Sigmoid colon (tissue), 7 donors: ENCODE measurements around the gene OR2T33. TPM values are rescaled to one million over a fixed set of nuclear protein-coding genes. Genes with fewer than 3 reads are reported as not detected.
"Not testable (repeated sequence)": the region's sequence is repeated elsewhere in the genome, so short reads cannot be mapped to it uniquely, and the experiment has no call there.

Source experiments
- DNase-seq: peaks from one replicate; pipeline ENCODE4 v3.0.0-alpha.2; 2019
- H3K27ac ChIP-seq, 4 donors: fragments of 200-600 bp; sonication (generic); one replicate each; pipeline ENCODE4 v1.5.1; 2016 to 2019; ENCODE audit warnings: mild to moderate bottlenecking in 1 of 4
- H3K27me3 ChIP-seq, 3 donors: fragments of 200-600 bp; sonication (generic); one replicate each; pipeline ENCODE4 v1.5.1; 2019; ENCODE audit warnings: mild to moderate bottlenecking in 1 of 3
- H3K36me3 ChIP-seq, 4 donors: fragments of 200-600 bp; sonication (generic); one replicate each; pipeline ENCODE4 v1.5.1; 2016 to 2019
- H3K4me1 ChIP-seq, 4 donors: fragments of 200-600 bp; sonication (generic); one replicate each; pipeline ENCODE4 v1.5.1; 2017 to 2019
- H3K4me3 ChIP-seq, 4 donors: fragments of 200-600 bp; sonication (generic); one replicate each; pipeline ENCODE4 v1.5.1; 2017 to 2019; ENCODE audit warnings: mild to moderate bottlenecking in 2 of 4, moderate library complexity in 1 of 4
- H3K9me3 ChIP-seq, 4 donors: fragments of 200-600 bp in 3 of 4; sonication (generic) in 3 of 4; one replicate each; pipeline versions ENCODE4 v1.5.1 to v1.6.1; 2013 to 2019
- EP300 ChIP-seq, 4 donors: sonication (generic); formaldehyde crosslinking; IDR thresholded peaks; one replicate each; pipeline ENCODE4 v1.6.1; 2017; ENCODE audit warnings: antibody characterized with exemption in 4 of 4
- POLR2A ChIP-seq, 2 donors: fragments of 450-650 bp; IDR thresholded peaks; one replicate each; pipeline ENCODE4 v1.6.1; 2016; ENCODE audit warnings: antibody characterized with exemption in 2 of 2, mild to moderate bottlenecking in 2 of 2, moderate library complexity in 2 of 2
- POLR2AphosphoS5 ChIP-seq, 4 donors: sonication (generic); formaldehyde crosslinking; IDR thresholded peaks; one replicate each; pipeline ENCODE4 v1.6.1; 2017; ENCODE audit warnings: antibody characterized with exemption in 4 of 4
- WGBS, 2 donors: extraction: QIAGEN DNeasy Blood & Tissue Kit; methylation state at CpG; one replicate each; pipeline ENCODE4 v1.1.7; 2013; 5-methylcytosine and 5-hydroxymethylcytosine counted together
- intact Hi-C: fragments of 100-400 bp; cut with DNase I; formaldehyde crosslinking; loops from one replicate; pipeline ENCODE4 v1.15.1; 2023
- polyA plus RNA-seq, 3 donors: library from polyadenylated mRNA; stranded (reverse); fragments of 200-250 nt; gene quantifications; one replicate each; pipeline ENCODE4 v1.2.3, GENCODE V29; 2013
- total RNA-seq, 4 donors: library from RNA; depleted of rRNA; stranded (reverse); fragments of >200 nt; gene quantifications; one replicate each; pipeline ENCODE4 v1.1.0, GENCODE V29; 2016
- TF ChIP-seq, protein P1 (sequence below), 4 experiments: fragments of 450-650 bp in 3 of 4; fragments of 200-600 bp in 1 of 4; IDR thresholded peaks; one replicate each; pipeline ENCODE4 v1.5.1; 2016 to 2019; ENCODE audit warnings: antibody characterized with exemption in 4 of 4, mild to moderate bottlenecking in 3 of 4, moderate library complexity in 2 of 4
- donor health status: healthy with polysubstance abuse.
- donor health status: Bipolar disorder and iron deficiency.
- donor health status: healthy.

OR2T33 gene, protein sequence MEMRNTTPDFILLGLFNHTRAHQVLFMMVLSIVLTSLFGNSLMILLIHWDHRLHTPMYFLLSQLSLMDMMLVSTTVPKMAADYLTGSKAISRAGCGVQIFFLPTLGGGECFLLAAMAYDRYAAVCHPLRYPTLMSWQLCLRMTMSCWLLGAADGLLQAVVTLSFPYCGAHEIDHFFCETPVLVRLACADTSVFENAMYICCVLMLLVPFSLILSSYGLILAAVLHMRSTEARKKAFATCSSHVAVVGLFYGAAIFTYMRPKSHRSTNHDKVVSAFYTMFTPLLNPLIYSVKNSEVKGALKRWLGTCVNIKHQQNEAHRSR
- total RNA-seq (not detected), polyA plus RNA-seq (not detected)

DNA sequence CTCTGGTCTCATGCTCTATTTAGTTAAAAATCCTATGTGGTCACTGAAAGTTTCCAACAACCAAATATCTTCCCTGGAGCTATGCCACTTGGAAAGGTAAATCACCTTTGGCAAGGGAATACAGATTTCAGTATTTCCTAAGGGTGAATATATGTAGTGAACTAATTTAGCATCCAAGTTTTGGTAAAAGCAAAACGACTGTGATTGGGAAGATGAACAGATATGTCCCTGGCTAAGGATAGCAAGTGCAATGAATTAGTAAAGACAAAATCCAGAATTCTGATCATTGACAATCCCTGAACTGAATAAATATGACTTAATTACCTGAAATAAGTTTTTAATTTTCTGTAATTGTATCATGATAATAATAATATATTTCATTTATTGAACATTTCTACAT, at the start of gene OR2T33:
OR2T33 (minus strand) TSS at position 101 of the 400 bp plus-strand sequence. CDS start 4,162 bp downstream, outside the sequence.
- H3K36me3 ChIP-seq, result no peaks in the 10 kb centered on the region
- no peaks in the 10 kb centered on the region for H3K4me1 ChIP-seq
- peaks cover 0 to 2% (median 0%) of the 10 kb centered on the region in 4 donors for H3K9me3 ChIP-seq
- 30 to 54% methylated on average over 1 of the region's 1 CpG for WGBS, 2 donors
- intact Hi-C loops, result no loop called here
- H3K27me3 ChIP-seq, result no peaks in the 10 kb centered on the region
- H3K4me3 ChIP-seq, result no peak within 1 kb of the TSS
- TF ChIP-seq, protein P1, sequence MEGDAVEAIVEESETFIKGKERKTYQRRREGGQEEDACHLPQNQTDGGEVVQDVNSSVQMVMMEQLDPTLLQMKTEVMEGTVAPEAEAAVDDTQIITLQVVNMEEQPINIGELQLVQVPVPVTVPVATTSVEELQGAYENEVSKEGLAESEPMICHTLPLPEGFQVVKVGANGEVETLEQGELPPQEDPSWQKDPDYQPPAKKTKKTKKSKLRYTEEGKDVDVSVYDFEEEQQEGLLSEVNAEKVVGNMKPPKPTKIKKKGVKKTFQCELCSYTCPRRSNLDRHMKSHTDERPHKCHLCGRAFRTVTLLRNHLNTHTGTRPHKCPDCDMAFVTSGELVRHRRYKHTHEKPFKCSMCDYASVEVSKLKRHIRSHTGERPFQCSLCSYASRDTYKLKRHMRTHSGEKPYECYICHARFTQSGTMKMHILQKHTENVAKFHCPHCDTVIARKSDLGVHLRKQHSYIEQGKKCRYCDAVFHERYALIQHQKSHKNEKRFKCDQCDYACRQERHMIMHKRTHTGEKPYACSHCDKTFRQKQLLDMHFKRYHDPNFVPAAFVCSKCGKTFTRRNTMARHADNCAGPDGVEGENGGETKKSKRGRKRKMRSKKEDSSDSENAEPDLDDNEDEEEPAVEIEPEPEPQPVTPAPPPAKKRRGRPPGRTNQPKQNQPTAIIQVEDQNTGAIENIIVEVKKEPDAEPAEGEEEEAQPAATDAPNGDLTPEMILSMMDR (IDR thresholded peaks at IDR 0.05), result no peak
- no peak for TF ChIP-seq POLR2A (IDR thresholded peaks at IDR 0.05)
- no peak for TF ChIP-seq POLR2AphosphoS5 (IDR thresholded peaks at IDR 0.05)
- no peak for TF ChIP-seq EP300 (IDR thresholded peaks at IDR 0.05)
- H3K27ac ChIP-seq, result no peak within 1 kb of the TSS
- DNase-seq, result no peak

DNA sequence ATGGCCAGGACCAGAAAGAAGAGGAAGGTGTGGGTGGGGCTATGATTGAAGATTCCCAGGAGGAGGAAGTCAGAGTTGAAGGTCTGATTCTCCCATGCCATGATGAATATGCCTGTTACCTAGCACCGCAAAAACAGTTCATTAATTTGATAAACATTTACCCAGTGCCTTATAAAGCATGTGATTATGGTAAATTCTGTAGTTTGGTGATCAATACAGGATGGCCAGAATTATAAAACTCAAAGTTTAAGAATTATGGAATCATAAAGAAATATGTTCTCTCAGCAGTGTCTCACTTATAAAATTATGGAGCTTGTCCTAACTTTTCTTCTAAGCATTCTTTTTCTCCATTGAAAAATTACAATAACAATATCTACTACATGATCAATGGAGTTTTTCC, 46.7 kb upstream of the OR2T33 start, which contains the start of gene OR2M7:
OR2M7 (minus strand) TSS at position 101 of the 400 bp plus-strand sequence; CDS start at position 101, 0 bp downstream.
- no peaks in the 10 kb centered on the region for H3K27me3 ChIP-seq
- H3K4me1 ChIP-seq, result no peaks in the 10 kb centered on the region
- no peak for DNase-seq
- no peaks in the 10 kb centered on the region for H3K9me3 ChIP-seq
- H3K36me3 ChIP-seq, result no peaks in the 10 kb centered on the region
- H3K27ac ChIP-seq, result no peak within 1 kb of the TSS
- WGBS, 2 donors, result 91 to 93% methylated on average over 1 of the region's 1 CpG
- no peak within 1 kb of the TSS for H3K4me3 ChIP-seq
- TF ChIP-seq, protein P1 (IDR thresholded peaks at IDR 0.05), result no peak
- TF ChIP-seq POLR2A (IDR thresholded peaks at IDR 0.05) (no peak), EP300 (IDR thresholded peaks at IDR 0.05) (no peak), POLR2AphosphoS5 (IDR thresholded peaks at IDR 0.05) (no peak)
- intact Hi-C loops, result no loop called here

DNA sequence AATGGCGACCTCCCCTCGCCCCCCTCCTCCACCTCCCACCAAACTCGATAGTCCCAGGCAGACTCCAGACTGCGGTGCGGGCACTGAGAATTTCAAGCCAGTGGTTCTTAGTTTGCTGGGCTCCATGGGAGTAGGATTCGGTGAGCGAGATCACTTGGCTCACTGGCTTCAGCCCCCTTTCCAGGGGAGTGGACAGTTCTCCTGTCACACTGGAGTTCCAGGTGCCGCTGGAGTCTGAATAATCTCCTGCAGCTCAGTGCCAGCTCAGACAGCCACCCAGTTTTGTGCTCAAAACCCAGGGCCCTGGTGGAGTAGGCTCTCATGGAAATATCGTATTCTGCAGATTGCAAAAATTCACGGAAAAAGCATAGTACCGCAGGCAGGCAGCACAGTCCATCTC, 39.0 kb upstream of the OR2T33 start:
- H3K4me3 ChIP-seq, result no peak overlapping the region
- H3K27me3 ChIP-seq, result no peaks in the 10 kb centered on the region
- intact Hi-C loops, result no loop called here
- H3K4me1 ChIP-seq, result no peaks in the 10 kb centered on the region
- H3K27ac ChIP-seq, result no peak overlapping the region
- 83 to 89% methylated on average over 11 of the region's 11 CpGs for WGBS, 2 donors
- no peaks in the 10 kb centered on the region for H3K36me3 ChIP-seq
- TF ChIP-seq POLR2A (IDR thresholded peaks at IDR 0.05) (no peak), POLR2AphosphoS5 (IDR thresholded peaks at IDR 0.05) (no peak), EP300 (IDR thresholded peaks at IDR 0.05) (no peak)
- TF ChIP-seq, protein P1 (IDR thresholded peaks at IDR 0.05), result no peak
- DNase-seq, result no peak
- H3K9me3 ChIP-seq, result peaks cover 0 to 6% (median 0%) of the 10 kb centered on the region in 4 donors

DNA sequence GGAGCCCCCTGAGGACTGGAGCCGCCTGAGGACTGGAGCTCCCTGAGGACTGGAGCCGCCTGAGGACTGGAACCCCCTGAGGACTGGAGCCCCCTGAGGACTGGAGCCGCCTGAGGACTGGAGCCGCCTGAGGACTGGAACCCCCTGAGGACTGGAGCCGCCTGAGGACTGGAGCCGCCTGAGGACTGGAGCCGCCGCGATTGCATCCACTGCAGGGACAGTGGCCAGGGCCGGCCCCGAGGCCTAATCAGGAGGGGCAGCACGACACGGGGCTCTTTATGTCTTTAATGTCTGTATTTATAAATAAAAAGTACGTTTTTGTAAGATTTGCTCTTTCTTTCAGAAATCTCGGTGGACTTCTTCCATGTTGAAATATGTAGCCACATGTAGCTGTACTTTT, 29.0 kb upstream of the OR2T33 start:
- intact Hi-C loops, H3K4me1 ChIP-seq, H3K27me3 ChIP-seq, H3K4me3 ChIP-seq, H3K9me3 ChIP-seq, H3K36me3 ChIP-seq, H3K27ac ChIP-seq, DNase-seq: not testable (repeated sequence)
- 83 to 85% methylated on average over 15 of the region's 15 CpGs for WGBS, 2 donors

DNA sequence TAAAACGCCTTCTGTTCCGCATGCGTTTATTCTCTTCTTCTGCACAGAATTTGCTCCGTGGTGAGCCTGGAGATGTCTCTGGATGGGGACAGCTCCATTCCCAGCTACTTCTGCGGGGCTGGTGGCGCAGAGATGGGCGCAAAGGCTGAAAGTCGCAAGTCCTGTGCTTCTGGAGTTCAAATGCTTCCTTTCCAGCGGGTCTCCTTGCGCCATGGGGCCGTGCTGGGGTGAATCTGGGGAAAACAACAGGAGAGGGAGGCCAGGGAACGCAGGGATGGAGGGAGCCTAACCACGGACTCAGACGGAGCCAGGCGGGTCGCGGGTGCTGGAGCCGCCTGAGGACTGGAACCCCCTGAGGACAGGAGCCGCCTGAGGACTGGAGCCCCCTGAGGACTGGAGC, 28.3 kb upstream of the OR2T33 start:
- no peak overlapping the region for H3K4me3 ChIP-seq
- H3K4me1 ChIP-seq, result no peaks in the 10 kb centered on the region
- H3K27me3 ChIP-seq, result no peaks in the 10 kb centered on the region
- WGBS, 2 donors, result 90% methylated on average over 19 of the region's 19 CpGs
- H3K36me3 ChIP-seq, result no peaks in the 10 kb centered on the region
- intact Hi-C loops, result no loop called here
- H3K27ac ChIP-seq, result no peak overlapping the region
- DNase-seq, result no peak
- TF ChIP-seq, protein P1 (IDR thresholded peaks at IDR 0.05), result no peak
- TF ChIP-seq POLR2AphosphoS5 (IDR thresholded peaks at IDR 0.05) (no peak), EP300 (IDR thresholded peaks at IDR 0.05) (no peak), POLR2A (IDR thresholded peaks at IDR 0.05) (no peak)
- H3K9me3 ChIP-seq, result no peaks in the 10 kb centered on the region

DNA sequence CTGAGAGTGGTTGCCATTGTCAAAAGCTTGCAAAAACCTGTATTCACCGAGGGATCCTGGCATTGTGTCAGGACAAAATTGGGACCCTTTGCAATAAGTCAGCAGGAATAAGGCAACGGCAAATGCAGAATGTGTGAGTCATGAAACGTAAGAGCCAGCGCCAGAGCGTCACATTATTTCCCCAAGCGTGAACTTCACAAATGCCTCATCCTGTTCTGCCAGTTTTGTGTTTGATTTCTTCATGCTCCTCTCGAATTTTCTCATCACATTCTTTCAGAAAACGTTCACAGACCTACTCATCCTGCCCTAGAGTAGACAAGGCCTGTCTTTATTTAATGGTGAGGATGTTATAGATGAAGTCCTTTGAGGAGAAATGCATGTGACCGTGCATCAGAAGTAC, 27.9 kb upstream of the OR2T33 start:
- H3K36me3 ChIP-seq, H3K4me3 ChIP-seq, intact Hi-C loops, H3K9me3 ChIP-seq, H3K27ac ChIP-seq, H3K27me3 ChIP-seq, DNase-seq, H3K4me1 ChIP-seq: not testable (repeated sequence)
- 77 to 79% methylated on average over 9 of the region's 9 CpGs for WGBS, 2 donors
